Lung (tissue), 12 donors: ENCODE measurements around the gene LIPF. TPM values are rescaled to one million over a fixed set of nuclear protein-coding genes. Genes with fewer than 3 reads are reported as not detected.
A peak's percentile ranks its signal among the peaks of the same experiment; 100 is the strongest.
"Not testable (repeated sequence)": the region's sequence is repeated elsewhere in the genome, so short reads cannot be mapped to it uniquely, and the experiment has no call there.

Experiments used
- ATAC-seq: fragments of 200-7000 bp; cut with Tn5 transposase; one replicate; pipeline ENCODE4 v1.9.1; 2020; ENCODE audit warnings: moderate number of reproducible peaks; ENCODE audit not compliant: insufficient read depth, low FRiP score
- DNase-seq, 3 donors: peaks; one replicate each; pipeline ENCODE4 v3.0.0-alpha.2; 2013 to 2017
- H3K27ac ChIP-seq, 2 donors: one replicate each; pipeline ENCODE4 v1.5.1; 2013; ENCODE audit warnings: mild to moderate bottlenecking in 2 of 2, moderate library complexity in 2 of 2, control low read depth in 1 of 2, inconsistent platforms in 1 of 2, low read depth in 1 of 2, low read length in 1 of 2
- H3K27me3 ChIP-seq, 3 donors: one replicate each; pipeline ENCODE4 v1.5.1; 2013; ENCODE audit warnings: low read length in 2 of 3; ENCODE audit not compliant: control insufficient read depth in 3 of 3, insufficient read depth in 3 of 3
- H3K36me3 ChIP-seq, 4 donors: one replicate each; pipeline ENCODE4 v1.5.1; 2013; ENCODE audit warnings: low read length in 4 of 4, mild to moderate bottlenecking in 1 of 4, moderate library complexity in 1 of 4; ENCODE audit not compliant: control insufficient read depth in 4 of 4, insufficient read depth in 4 of 4
- H3K4me1 ChIP-seq, 5 donors: one replicate each; pipeline ENCODE4 v1.5.1; 2013; ENCODE audit warnings: low read length in 5 of 5, mild to moderate bottlenecking in 2 of 5, moderate library complexity in 1 of 5; ENCODE audit not compliant: control insufficient read depth in 5 of 5, insufficient read depth in 5 of 5
- H3K4me3 ChIP-seq: one replicate; pipeline ENCODE4 v1.5.1; 2013; ENCODE audit warnings: mild to moderate bottlenecking, control low read depth, moderate library complexity
- H3K9ac ChIP-seq, 2 donors: one replicate each; pipeline ENCODE4 v1.5.1; 2013; ENCODE audit warnings: low read length in 2 of 2, control low read depth in 1 of 2; ENCODE audit not compliant: insufficient read depth in 1 of 2
- H3K9me3 ChIP-seq, 4 donors: one replicate each; pipeline ENCODE4 v1.5.1; 2013; ENCODE audit warnings: low read length in 3 of 4, mild to moderate bottlenecking in 1 of 4, moderate library complexity in 1 of 4; ENCODE audit not compliant: control insufficient read depth in 4 of 4, insufficient read depth in 3 of 4
- WGBS, 2 donors: extraction: QIAGEN DNeasy Blood & Tissue Kit; methylation state at CpG; one replicate each; pipeline ENCODE4 v1.1.7; 2013; 5-methylcytosine and 5-hydroxymethylcytosine counted together
- polyA plus RNA-seq, 2 donors: library from polyadenylated mRNA; stranded (reverse); fragments of 200-250 nt; gene quantifications; one replicate each; pipeline ENCODE4 v1.2.1, GENCODE V29; 2013
- total RNA-seq, 2 donors: library from RNA; depleted of rRNA in 1 of 2; stranded (reverse); fragments of >200 nt in 1 of 2; gene quantifications; one replicate each; pipeline ENCODE4 v1.2.1, GENCODE V29; 2014 to 2021
- TF ChIP-seq, protein P1 (sequence below): IDR thresholded peaks from 2 replicates; pipeline ENCODE4 v1.5.1; 2012; ENCODE audit warnings: mild to moderate bottlenecking; ENCODE audit errors: control extremely low read depth, extremely low read depth
- donor health status: control.
- donor health status: control.
- donor health status: Bipolar disorder and iron deficiency.
- donor health status: healthy.
- donor health status: DM: yes; HTN: yes; CAD: no.

Gene LIPF
- total and polyA plus RNA-seq, 4 donors: 0.22 TPM; not detected in 3

DNA sequence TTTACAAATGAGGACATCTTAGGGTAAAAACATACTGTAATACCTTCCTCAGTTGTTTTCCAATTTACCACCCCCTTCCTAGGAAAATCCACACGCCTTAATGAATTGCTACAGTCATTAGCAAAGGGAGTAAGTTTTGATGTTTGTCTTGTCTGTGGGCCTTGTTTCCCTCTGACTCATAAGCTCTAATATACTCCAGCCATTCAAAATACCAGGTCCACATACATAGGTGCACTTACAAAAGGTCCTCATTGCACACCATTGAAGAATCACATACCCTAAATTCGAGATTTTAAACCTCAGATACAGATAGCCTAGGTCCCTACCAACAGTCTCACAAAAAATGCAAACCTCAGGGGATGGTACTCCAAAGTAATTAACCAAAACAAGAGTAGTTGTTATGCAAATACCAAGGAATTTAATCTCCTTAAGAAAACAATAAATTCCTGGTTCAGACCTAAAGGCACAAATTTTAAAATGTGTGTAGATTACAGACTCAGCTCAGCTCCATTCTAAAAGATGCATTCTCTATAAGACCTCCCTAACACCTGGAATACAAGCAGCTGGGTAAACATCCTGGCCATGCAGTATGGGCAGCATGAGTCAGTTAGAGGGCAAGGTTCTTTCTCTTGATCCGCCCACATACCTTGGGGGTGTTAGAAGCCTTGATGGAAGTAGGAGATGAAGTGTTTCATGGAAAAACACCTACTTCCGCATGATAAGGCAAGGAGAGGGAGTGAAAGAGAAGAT lies 38.8 kb downstream of the LIPF start:
- Histone ChIP-seq H3K27me3 (no peaks in the 10 kb centered on the region), H3K4me1 (peaks cover 0 to 18% (median 0%) of the 10 kb centered on the region in 5 donors), H3K27ac (no peak overlapping the region), H3K36me3 (no peaks in the 10 kb centered on the region), H3K4me3 (no peak overlapping the region), H3K9me3 (no peaks in the 10 kb centered on the region), H3K9ac (no peak overlapping the region)
- ATAC-seq: no peak
- TF ChIP-seq, protein P1, sequence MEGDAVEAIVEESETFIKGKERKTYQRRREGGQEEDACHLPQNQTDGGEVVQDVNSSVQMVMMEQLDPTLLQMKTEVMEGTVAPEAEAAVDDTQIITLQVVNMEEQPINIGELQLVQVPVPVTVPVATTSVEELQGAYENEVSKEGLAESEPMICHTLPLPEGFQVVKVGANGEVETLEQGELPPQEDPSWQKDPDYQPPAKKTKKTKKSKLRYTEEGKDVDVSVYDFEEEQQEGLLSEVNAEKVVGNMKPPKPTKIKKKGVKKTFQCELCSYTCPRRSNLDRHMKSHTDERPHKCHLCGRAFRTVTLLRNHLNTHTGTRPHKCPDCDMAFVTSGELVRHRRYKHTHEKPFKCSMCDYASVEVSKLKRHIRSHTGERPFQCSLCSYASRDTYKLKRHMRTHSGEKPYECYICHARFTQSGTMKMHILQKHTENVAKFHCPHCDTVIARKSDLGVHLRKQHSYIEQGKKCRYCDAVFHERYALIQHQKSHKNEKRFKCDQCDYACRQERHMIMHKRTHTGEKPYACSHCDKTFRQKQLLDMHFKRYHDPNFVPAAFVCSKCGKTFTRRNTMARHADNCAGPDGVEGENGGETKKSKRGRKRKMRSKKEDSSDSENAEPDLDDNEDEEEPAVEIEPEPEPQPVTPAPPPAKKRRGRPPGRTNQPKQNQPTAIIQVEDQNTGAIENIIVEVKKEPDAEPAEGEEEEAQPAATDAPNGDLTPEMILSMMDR: no peak
- WGBS, 2 donors: 79 to 92% methylated on average over 4 of the region's 4 CpGs
- no peak for DNase-seq

DNA sequence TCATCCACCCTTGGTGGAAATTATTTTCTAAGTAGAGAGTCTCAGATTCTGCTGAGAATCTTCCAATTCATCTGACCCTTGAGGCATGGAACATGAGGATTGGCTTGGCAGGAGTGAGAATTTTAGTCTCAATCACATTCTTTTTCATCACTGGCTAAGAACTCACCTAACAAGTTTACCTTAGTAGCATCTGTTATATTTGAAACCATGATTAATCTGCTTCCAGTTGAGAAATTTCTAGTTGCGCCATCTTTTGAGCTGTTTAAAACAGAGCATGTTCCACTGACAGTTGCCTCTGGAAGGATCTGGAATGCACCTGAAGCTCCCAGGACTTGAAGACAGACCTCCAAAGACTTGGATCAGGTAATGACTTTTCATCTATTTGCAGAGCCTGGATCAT lies 41.7 kb downstream of the LIPF start, which contains the start of gene LIPK:
TSS of gene LIPK (plus strand) at position 292 of the 400 bp plus-strand sequence. CDS start 18,295 bp downstream, outside the sequence.
- no peak within 1 kb of the TSS for H3K9ac ChIP-seq
- TF ChIP-seq, protein P1: no peak
- ATAC-seq (no peak), DNase-seq (no peak)
- H3K27me3 ChIP-seq: no peaks in the 10 kb centered on the region
- peaks cover 0 to 24% (median 0%) of the 10 kb centered on the region in 5 donors for H3K4me1 ChIP-seq
- H3K27ac ChIP-seq: no peak within 1 kb of the TSS
- H3K9me3 ChIP-seq: no peaks in the 10 kb centered on the region
- no peaks in the 10 kb centered on the region for H3K36me3 ChIP-seq
- H3K4me3 ChIP-seq: no peak within 1 kb of the TSS
- 98 to 100% methylated on average over 1 of the region's 1 CpG for WGBS, 2 donors

DNA sequence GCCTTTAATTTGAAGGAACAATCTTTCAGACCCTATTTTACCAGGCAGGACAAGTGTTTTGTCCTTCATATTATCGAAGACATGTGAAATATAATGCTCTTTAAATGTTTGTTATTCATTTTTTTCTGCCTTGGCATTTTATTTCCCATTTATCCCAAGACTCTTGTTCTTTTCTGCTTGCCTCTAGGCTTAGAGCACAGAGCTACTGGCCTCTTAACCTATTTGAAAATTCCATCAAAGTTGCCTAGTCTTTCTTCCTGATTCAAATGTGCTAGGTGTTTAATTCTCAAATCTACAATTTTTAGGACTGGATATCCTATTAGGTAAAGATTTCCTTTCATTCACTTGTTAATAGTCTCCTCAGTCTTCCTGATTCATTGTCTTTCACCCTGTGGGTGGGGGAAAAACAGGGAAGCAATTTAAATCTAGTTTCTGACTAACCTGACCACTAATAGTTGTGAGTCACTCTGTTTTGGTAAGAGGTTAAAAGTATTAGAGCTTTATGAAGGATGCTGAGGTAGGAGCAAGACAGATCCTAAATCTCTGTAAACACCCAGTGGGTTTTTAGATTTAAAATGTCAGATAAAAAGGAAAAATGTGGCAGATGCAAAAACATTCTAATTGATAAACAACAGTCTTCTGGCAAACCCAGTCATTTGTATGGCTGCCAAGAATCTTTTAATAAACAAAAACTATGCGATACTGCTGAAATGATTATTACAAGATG lies 43.4 kb downstream of the LIPF start:
- TF ChIP-seq, protein P1: no peak
- H3K27ac ChIP-seq: no peak overlapping the region
- H3K27me3 ChIP-seq: no peaks in the 10 kb centered on the region
- H3K9me3 ChIP-seq: no peaks in the 10 kb centered on the region
- WGBS, 2 donors: 63 to 75% methylated on average over 2 of the region's 2 CpGs
- H3K36me3 ChIP-seq: no peaks in the 10 kb centered on the region
- H3K4me1 ChIP-seq: peaks cover 0 to 24% (median 0%) of the 10 kb centered on the region in 5 donors
- ATAC-seq: no peak
- H3K9ac ChIP-seq: no peak overlapping the region
- peak in 2 of 3 donors; percentile 74 to 79 for DNase-seq
- no peak overlapping the region for H3K4me3 ChIP-seq

DNA sequence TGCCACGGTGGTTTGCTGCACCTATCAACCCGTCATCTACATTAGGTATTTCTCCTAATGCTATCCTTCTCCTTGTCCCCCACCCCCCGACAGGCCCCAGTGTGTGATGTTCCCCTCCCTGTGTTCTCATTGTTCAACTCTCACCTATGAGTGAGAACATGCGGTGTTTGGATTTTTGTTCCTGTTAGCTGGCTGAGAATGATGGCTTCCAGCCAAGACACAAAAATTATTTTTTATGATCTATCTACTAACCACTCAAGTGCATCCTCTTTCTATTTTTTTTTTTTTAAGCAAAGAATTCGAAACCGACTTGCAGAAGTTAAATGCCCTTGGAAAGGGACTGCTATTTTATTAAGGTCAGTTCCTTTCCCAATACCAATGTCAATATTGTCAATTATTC lies 45.1 kb downstream of the LIPF start:
- peak in 1 of 3 donors; percentile 8 for DNase-seq
- H3K4me1 ChIP-seq: peaks cover 0 to 24% (median 0%) of the 10 kb centered on the region in 5 donors
- WGBS, 2 donors: 48 to 66% methylated on average over 6 of the region's 6 CpGs
- H3K27me3 ChIP-seq, H3K9me3 ChIP-seq, H3K4me3 ChIP-seq, ATAC-seq, H3K36me3 ChIP-seq, H3K9ac ChIP-seq, H3K27ac ChIP-seq: not testable (repeated sequence)
